Lower leg skin (tissue), 3 donors: ENCODE data around the gene TRMO.

Source experiments
- CTCF ChIP-seq, 3 donors: fragments of 450-650 bp; IDR thresholded peaks; one replicate each; pipeline ENCODE4 v1.5.1; 2016; ENCODE audit warnings: antibody characterized with exemption in 3 of 3, mild to moderate bottlenecking in 3 of 3, moderate library complexity in 2 of 3
- POLR2A ChIP-seq, 2 donors: fragments of 450-650 bp; IDR thresholded peaks; one replicate each; pipeline ENCODE4 v1.6.1; 2016 to 2017; ENCODE audit warnings: antibody characterized with exemption in 2 of 2, mild to moderate bottlenecking in 1 of 2, moderate library complexity in 1 of 2

- TF ChIP-seq CTCF (IDR thresholded peaks at IDR 0.05) (no peak), POLR2A (IDR thresholded peaks at IDR 0.05) (no peak)
Measured at GRCh38 chr9:97940233-97940632, 17.9 kb upstream of the TRMO start.
